Bronchial epithelial cell (primary cell): ENCODE measurements around the gene FAM107B. TPM values are rescaled to one million over a fixed set of nuclear protein-coding genes. Genes with fewer than 3 reads are reported as not detected.
"Not testable (repeated sequence)": the region's sequence is repeated elsewhere in the genome, so short reads cannot be mapped to it uniquely, and the experiment has no call there.

ENCODE experiments used
- DNase-seq: peaks from one replicate; pipeline ENCODE4 v3.0.0-alpha.2; 2010; ENCODE audit warnings: low read depth
- FAIRE-seq: peaks from 2 replicates; lab custom pipeline; 2011; peaks lifted over from hg19 to GRCh38; lab: Jason Lieb, UNC
- H3K27me3 ChIP-seq: 2 replicates; pipeline ENCODE4 v1.5.1; 2011; ENCODE audit warnings: low read length; ENCODE audit not compliant: control insufficient read depth, insufficient read depth
- H3K36me3 ChIP-seq: 2 replicates; pipeline ENCODE4 v1.5.1; 2011; ENCODE audit warnings: low read length; ENCODE audit not compliant: control insufficient read depth, insufficient read depth
- H3K4me3 ChIP-seq: 2 replicates; pipeline ENCODE4 v1.5.1; 2011; ENCODE audit warnings: mild to moderate bottlenecking, low read depth, low read length, control low read depth
- CTCF ChIP-seq: IDR thresholded peaks from 2 replicates; pipeline ENCODE4 v1.5.1; 2011; ENCODE audit warnings: mild to moderate bottlenecking, moderate library complexity, low read length, control low read depth, inconsistent platforms; ENCODE audit not compliant: insufficient read depth, severe bottlenecking
- total RNA-seq: library from RNA; depleted of rRNA; stranded (reverse); fragments of >200 nt; gene quantifications from 2 replicates; pipeline ENCODE4 v1.2.1, GENCODE V29; 2014

The FAM107B gene
- total RNA-seq, 1 donor from 2014 or later, result 18.7 TPM

GRCh38 chr10:14695847-14696480 is 78.7 kb downstream of the FAM107B start:
- Histone ChIP-seq H3K27me3 (no peaks in the 10 kb centered on the region), H3K36me3 (no peaks in the 10 kb centered on the region), H3K4me3 (no peak overlapping the region)
- no peak for FAIRE-seq
- DNase-seq, result no peak
- no peak for TF ChIP-seq CTCF

GRCh38 chr10:14693891-14694290 is 80.8 kb downstream of the FAM107B start:
- Histone ChIP-seq H3K36me3 (no peaks in the 10 kb centered on the region), H3K4me3 (no peak overlapping the region), H3K27me3 (no peaks in the 10 kb centered on the region)
- TF ChIP-seq CTCF, result no peak
- no peak for DNase-seq
- FAIRE-seq, result no peak

- DNase-seq (no peak), FAIRE-seq (no peak)
- Histone ChIP-seq H3K4me3 (no peak overlapping the region), H3K27me3 (no peaks in the 10 kb centered on the region), H3K36me3 (no peaks in the 10 kb centered on the region)
- TF ChIP-seq CTCF, result no peak
These were observed 82.2 kb downstream of the FAM107B start for GRCh38 chr10:14692344-14693076.

DNA sequence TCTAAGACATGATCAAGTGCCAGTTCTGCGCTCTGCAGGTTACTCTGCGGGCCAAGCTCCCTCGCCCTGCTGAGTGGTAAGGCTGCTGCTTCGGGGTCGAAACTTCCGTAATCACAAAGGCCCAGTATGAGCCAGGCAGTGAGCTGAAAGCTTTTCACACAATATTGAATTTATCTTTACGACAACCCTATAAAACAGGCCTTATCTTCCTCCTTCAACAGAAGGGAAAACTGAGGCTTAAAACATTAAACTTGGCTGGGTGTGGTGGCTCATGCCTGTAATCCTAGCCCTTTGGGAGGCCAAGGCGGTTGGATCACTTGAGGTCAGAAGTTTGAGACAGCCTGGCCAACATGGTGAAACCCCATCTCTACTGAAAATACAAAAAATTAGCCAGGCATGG is 83.3 kb downstream of the FAM107B start:
- no peak for FAIRE-seq
- Histone ChIP-seq H3K27me3 (no peaks in the 10 kb centered on the region), H3K4me3 (no peak overlapping the region), H3K36me3 (no peaks in the 10 kb centered on the region)
- no peak for DNase-seq
- no peak for TF ChIP-seq CTCF

GRCh38 chr10:14688606-14689005 is 86.1 kb downstream of the FAM107B start:
- H3K4me3 ChIP-seq, result no peak overlapping the region
- FAIRE-seq, result no peak
- DNase-seq, result no peak
- H3K27me3 ChIP-seq, result no peaks in the 10 kb centered on the region
- TF ChIP-seq CTCF, result no peak
- no peaks in the 10 kb centered on the region for H3K36me3 ChIP-seq

DNA sequence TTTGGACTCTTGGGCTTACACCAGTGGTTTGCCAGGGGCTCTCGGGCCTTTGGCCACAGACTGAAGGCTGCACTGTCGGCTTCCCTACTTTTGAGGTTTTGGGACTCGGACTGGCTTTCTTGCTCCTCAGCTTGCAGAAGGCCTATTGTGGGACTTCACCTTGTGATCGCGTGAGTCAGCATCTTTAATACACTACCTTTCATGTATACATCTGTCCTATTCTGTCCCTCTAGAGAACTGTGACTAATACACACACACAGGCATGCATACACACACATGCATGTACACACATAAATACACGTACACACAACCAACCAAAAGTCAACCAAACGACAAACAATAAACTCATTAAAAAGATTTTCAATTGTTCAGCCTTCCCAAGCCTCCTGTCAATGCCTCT is 86.5 kb downstream of the FAM107B start:
- not testable (repeated sequence) for FAIRE-seq, H3K4me3 ChIP-seq, H3K36me3 ChIP-seq, H3K27me3 ChIP-seq
- DNase-seq, result peak; percentile 31
